Hepatocyte (in vitro differentiated cells): ENCODE data around the gene TUBGCP3.

Source experiments
- CTCF ChIP-seq: fragments of 200-600 bp; sonication (generic); IDR thresholded peaks from 2 replicates; pipeline ENCODE4 v1.5.1; 2016; ENCODE audit warnings: antibody characterized with exemption, mild to moderate bottlenecking; ENCODE audit not compliant: poor library complexity
- EZH2 ChIP-seq: fragments of 200-600 bp; sonication (generic); IDR thresholded peaks from 2 replicates; pipeline ENCODE4 v1.6.1; 2016; ENCODE audit warnings: antibody characterized with exemption, mild to moderate bottlenecking, borderline replicate concordance
- EZH2phosphoT487 ChIP-seq: fragments of 200-600 bp; sonication (generic); IDR thresholded peaks from one replicate; pipeline ENCODE4 v1.6.1; 2018; ENCODE audit warnings: antibody characterized with exemption, mild to moderate bottlenecking, low read depth, moderate library complexity; ENCODE audit not compliant: unreplicated experiment, severe bottlenecking

DNA sequence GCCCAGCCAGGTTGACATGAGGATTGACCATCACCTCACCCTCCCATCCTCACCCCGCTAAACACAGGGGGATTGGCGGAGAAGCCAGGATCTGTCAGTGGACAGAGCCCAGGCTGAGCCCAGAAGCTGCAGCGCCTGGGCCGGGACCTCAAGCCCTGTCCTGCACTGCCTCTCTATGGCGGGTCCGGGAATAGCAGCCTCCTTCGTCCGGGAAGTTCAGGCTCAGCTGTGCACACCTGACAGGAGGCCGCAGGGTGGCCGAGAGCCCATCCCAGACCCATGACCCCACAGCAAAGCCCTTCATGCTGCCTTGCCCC lies 144.0 kb downstream of the TUBGCP3 start:
- TF ChIP-seq CTCF, result peak; percentile 88
- no peak for TF ChIP-seq EZH2
- no peak for TF ChIP-seq EZH2phosphoT487
